Endometrial microvascular endothelial cells (primary cell): ENCODE data around the gene STMND1. TPM values are rescaled to one million over a fixed set of nuclear protein-coding genes. Genes with fewer than 3 reads are reported as not detected.

Source experiments
- in situ Hi-C: cut with HindIII; loops from 2 replicates; pipeline ENCODE4 v1.10.0; 2017; ENCODE audit warnings: low sequenced_read_pairs, low pct_unique_long_range_greater_than_20kb; ENCODE audit errors: inconsistent ontology term
- total RNA-seq: library from RNA; depleted of rRNA; stranded (reverse); fragments of >200 nt; gene quantifications from one replicate; pipeline ENCODE4 v1.2.3, GENCODE V29; 2015; ENCODE audit errors: inconsistent ontology term

Gene STMND1
- total RNA-seq, 1 donor from 2014 or later = not detected

DNA sequence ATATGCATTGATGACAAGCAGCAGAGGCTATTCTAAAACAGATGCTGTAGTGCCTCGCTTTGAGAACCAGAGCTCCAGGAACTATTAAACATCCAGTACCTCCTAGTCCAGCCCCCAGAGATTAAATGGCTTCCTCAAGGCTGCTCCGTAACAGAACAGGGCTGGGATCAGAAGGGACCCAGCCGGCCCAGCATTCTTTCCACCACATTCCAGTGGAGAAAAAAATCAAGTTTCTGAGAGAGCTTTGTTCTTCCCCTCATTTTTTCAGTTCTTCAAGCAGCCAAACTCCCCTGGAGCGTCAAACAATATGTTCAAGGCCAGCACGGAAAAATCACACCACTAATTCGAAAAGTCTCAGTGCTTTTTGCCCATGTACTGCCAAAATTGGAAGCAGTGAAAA lies 5.8 kb upstream of the STMND1 start:
- in situ Hi-C loops = no loop called here

DNA sequence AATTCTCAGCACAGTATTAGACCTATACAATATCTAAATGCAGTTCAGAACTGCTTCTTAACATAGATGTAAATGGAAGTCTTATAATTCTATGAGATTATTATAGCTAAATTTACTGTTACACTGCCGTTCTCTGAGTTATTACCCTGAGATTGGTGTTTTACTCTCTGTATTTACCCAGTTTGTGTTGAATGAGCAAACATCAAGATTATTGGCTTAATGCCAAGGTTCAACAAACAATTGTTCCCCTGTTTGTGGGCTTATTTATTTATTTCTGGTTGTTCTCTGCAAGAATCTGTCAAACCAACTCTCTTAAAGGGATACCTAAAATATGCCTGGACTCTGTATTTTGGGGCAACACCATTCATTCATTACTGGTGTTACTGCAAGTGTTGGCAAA lies 5.2 kb upstream of the STMND1 start:
- in situ Hi-C loops = no loop called here

GRCh38 chr6:17097982-17098381 lies 3.9 kb upstream of the STMND1 start:
- in situ Hi-C loops = no loop called here

DNA sequence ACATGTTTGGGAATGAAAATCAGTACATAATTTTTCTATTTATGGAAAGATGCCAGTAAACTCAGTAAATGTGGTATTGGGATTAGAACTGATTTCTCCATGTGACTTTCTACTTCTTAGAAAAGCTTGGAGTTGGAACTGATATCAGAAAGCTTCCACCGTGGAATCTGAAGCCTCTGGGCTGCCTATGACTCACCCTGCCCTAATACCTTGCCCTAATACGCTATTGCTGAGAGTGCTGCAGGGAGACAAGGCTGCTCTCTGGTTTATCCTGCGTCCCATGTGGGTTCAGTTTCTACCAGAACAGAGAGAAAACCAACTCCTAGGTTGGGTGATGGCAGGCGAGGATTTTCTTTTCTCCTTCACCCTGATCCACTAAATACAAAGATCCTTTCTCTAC lies 3.3 kb upstream of the STMND1 start:
- in situ Hi-C loops = no loop called here

DNA sequence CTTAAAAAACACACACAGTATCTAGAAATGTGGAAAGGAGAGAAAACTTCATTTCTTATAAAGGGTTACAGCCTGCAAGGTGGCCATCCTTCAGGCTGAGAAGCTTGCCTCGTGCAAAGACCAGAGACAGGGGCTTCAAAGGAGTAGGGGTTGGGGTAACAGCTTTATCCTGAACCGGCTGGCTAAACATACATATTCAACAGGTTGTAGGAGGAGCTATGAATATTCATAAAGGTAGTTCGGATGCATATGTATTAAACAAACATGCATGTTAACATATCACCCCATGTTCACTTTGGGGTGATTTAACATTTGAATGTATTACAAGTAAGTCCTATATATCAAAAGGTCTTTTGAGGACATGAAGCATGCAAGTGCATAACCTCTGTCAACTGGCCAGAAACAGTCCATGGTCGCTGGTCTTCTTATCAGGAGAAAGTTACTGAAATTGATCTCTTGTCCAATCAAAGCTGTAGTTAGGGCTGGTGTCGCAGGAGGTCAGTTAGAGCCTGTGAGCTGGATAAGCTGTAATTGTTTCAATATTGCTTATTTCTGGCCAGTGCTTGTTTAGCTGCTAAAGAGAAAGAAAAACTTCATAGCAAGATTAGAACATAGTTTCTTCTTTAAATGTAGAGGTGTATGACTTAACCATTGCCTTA lies 2.3 kb upstream of the STMND1 start:
- in situ Hi-C loops = no loop called here

- in situ Hi-C loops = no loop called here
These were observed 1.0 kb upstream of the STMND1 start for GRCh38 chr6:17100806-17101205.

GRCh38 chr6:17102258-17102870 lies 514 bp downstream of the STMND1 start:
- in situ Hi-C loops = no loop called here

GRCh38 chr6:17103715-17104114 lies 1.9 kb downstream of the STMND1 start:
- in situ Hi-C loops = no loop called here

GRCh38 chr6:17107863-17108262 lies 6.0 kb downstream of the STMND1 start:
- in situ Hi-C loops = no loop called here

DNA sequence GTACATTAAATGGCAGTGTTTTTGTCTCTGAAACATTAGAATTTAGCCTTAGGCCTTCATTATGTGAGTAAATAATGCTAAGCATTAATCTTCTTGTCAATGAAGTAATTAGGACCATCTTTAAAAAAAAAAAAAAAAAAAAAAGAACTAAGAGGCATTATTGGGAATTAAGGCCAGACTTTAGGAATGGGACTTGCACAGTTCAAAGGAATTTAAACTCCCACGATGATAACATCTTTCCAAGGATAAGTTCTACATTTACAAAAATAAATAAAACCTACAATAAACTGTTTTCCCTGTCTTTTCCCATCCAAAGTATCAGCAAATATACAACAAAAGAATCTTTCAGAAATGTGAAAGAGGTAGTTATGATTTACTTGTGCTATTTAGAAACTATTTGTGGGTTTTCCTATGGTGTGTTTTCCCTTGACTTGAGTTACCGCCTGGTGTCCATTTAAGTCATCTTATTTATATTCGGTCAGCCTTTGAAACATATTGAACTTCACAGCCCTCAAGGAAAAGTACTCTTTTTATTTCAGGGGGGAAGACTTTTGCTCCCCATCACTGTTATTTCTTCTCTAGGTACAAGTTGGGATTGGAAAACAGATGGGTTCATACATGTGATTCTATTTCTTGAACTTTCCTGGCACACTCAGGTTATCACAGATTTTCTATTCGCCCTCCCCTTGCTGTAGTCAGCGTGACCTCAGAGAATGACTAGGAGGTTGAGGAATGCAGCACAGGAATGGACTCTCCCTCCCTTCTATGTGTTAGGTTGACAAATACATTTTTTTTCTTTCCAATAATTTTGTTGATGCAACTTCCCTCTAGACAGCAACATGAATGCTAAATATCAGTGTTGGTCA lies 13.6 kb downstream of the STMND1 start:
- in situ Hi-C loops = no loop called here

DNA sequence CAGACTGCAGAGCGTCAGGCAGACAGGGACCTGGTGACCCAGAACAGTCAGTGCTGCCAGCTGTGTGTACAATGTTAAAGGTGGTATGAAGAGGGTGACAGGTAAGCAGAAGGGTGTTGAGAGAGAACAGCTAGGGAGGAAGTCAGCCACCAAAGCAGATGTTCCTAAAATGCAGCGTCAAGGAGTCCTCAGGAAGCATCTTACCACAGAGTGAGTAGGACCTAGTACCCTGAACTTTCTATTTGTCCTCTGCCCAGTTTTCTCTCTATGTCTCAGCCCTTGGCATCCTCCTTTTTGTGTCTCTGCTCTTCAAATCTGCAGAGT lies 14.2 kb downstream of the STMND1 start:
- in situ Hi-C loops = no loop called here

DNA sequence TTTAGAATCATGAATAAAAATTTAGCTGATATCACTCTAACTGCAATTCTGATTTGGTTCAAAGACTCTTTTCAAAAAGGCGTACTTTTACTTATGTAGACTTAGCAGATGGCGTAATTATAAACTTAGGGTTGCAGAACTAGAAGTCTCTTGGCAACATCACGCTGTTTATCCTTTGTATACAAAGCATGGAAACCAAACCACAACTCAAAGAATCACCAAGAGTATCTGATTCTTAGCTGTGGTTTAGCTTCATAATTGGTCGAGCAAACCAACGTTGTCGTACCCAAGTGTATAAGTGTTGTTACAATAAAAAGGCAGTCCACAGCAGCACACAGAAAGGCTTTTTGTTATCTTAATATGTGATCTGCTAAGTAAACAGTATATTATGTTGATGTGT lies 18.2 kb downstream of the STMND1 start:
- in situ Hi-C loops = no loop called here

- in situ Hi-C loops = no loop called here
These were observed 23.6 kb downstream of the STMND1 start for GRCh38 chr6:17125407-17125806.

DNA sequence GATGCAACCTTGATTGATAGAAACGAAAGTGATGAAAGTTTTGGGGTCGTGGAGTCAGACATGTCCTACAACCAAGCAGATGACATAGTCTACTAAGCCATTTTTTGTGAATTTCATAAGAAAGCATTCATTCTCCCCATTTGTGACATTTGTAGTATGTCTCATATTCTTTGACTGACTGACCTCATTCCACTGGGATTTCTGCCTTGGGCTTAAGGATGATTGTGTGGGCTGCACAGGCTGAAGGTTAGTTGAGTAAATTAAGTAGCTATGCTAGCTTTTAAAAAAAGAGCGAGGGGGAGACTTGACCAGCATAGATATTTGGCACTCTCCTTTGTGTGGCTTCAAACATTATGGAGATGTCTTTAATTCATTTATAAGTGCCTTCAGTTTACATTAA lies 28.9 kb downstream of the STMND1 start:
- in situ Hi-C loops = no loop called here

GRCh38 chr6:17132967-17133366 lies 31.1 kb downstream of the STMND1 start:
- in situ Hi-C loops = no loop called here

DNA sequence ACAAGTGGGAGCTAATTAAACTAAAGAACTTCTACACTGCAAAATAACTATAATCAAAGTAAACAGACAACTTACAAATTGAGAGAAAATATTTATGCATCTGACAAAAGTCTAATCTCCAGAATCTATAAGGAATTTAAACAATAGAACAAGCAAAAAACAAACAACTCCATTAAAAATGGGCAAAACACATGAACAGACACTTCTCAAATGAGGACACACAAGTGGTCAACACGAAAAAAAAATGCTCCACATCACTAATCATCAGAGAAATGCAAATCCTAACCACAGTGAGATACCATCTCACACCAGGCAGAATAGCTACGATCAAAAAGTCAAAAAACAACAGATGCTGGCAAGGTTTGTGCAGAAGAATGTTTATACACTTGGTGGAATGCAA lies 36.2 kb downstream of the STMND1 start:
- in situ Hi-C loops = no loop called here

- in situ Hi-C loops = no loop called here
These were observed 42.2 kb downstream of the STMND1 start for GRCh38 chr6:17144016-17144415.

DNA sequence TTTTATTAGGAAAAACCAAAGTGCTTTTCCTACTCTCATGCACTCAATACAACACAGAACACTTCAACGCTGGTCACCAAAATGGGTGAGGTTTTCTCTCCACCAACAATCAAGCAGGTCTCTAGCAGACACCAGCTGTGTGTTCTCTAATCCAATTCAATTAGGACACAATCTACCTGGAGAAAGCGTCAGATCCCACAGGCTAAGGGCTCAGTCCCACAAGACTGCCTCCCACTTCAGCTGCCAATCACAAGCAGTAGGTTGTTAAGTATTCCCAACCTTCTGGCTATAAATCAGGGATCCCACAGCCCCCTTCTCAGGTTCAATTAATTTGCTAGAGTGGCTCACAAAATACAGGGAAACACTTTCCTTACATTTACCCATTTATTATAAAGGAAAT lies 47.7 kb downstream of the STMND1 start:
- in situ Hi-C loops = no loop called here

GRCh38 chr6:17150096-17150495 lies 48.2 kb downstream of the STMND1 start:
- in situ Hi-C loops = no loop called here

- in situ Hi-C loops = no loop called here
These were observed 50.0 kb downstream of the STMND1 start for GRCh38 chr6:17151888-17152287.
